Neural progenitor cell (in vitro differentiated cells): ENCODE measurements around the gene LDB2. TPM values are rescaled to one million over a fixed set of nuclear protein-coding genes. Genes with fewer than 3 reads are reported as not detected.

Experiments
- DNase-seq: peaks from one replicate; pipeline ENCODE4 v3.0.0-alpha.2; 2016; ENCODE audit warnings: low spot score
- H2AFZ ChIP-seq: fragments of 200-600 bp; sonication (generic); replicated peaks from 2 replicates; pipeline ENCODE4 v1.6.1; 2016; ENCODE audit warnings: antibody characterized with exemption
- H3F3A ChIP-seq: fragments of 200-600 bp; sonication (generic); 2 replicates; pipeline ENCODE4 v1.6.1; 2016; ENCODE audit warnings: antibody characterized with exemption, low read depth
- H3K27ac ChIP-seq: fragments of 200-600 bp; sonication (generic); 2 replicates; pipeline ENCODE4 v1.5.1; 2016; ENCODE audit warnings: mild to moderate bottlenecking
- H3K27me3 ChIP-seq: fragments of 200-600 bp; sonication (generic); 2 replicates; pipeline ENCODE4 v1.6.1; 2016; ENCODE audit warnings: mild to moderate bottlenecking, moderate library complexity
- H3K36me3 ChIP-seq: fragments of 200-600 bp; sonication (generic); 2 replicates; pipeline ENCODE4 v1.5.1; 2016
- H3K4me1 ChIP-seq: fragments of 200-600 bp; sonication (generic); 2 replicates; pipeline ENCODE4 v1.6.1; 2016; ENCODE audit warnings: mixed run types
- H3K4me2 ChIP-seq: fragments of 200-600 bp; sonication (generic); 2 replicates; pipeline ENCODE4 v1.6.1; 2016
- H3K4me3 ChIP-seq: fragments of 200-600 bp; sonication (generic); 2 replicates; pipeline ENCODE4 v1.5.1; 2016
- H3K79me2 ChIP-seq: fragments of 200-600 bp; sonication (generic); 2 replicates; pipeline ENCODE4 v1.6.1; 2016; ENCODE audit warnings: low read depth
- H3K9ac ChIP-seq: fragments of 200-600 bp; sonication (generic); 2 replicates; pipeline ENCODE4 v1.6.1; 2016
- H3K9me3 ChIP-seq: fragments of 200-600 bp; sonication (generic); 2 replicates; pipeline ENCODE4 v1.5.1; 2016; ENCODE audit warnings: low read depth
- H4K20me1 ChIP-seq: fragments of 200-600 bp; sonication (generic); 2 replicates; pipeline ENCODE4 v1.6.1; 2016; ENCODE audit warnings: low read depth
- H3K27ac Mint-ChIP-seq: 3 replicates; pipeline ENCODE4 v1.8.0; 2021; ENCODE audit warnings: mixed read lengths
- H3K27me3 Mint-ChIP-seq: 2 replicates; pipeline ENCODE4 v1.8.0; 2022; ENCODE audit warnings: low read depth, mild to moderate bottlenecking, inconsistent platforms, moderate library complexity, mixed read lengths; ENCODE audit not compliant: insufficient read depth
- H3K36me3 Mint-ChIP-seq: 3 replicates; pipeline ENCODE4 v1.8.0; 2021; ENCODE audit warnings: mixed read lengths
- H3K4me1 Mint-ChIP-seq: 3 replicates; pipeline ENCODE4 v1.8.0; 2021; ENCODE audit warnings: mixed read lengths
- H3K4me3 Mint-ChIP-seq: 3 replicates; pipeline ENCODE4 v1.8.0; 2021; ENCODE audit warnings: mild to moderate bottlenecking, moderate library complexity, mixed read lengths
- H3K9me3 Mint-ChIP-seq: 3 replicates; pipeline ENCODE4 v1.8.0; 2020; ENCODE audit warnings: mixed read lengths
- EZH2 ChIP-seq: fragments of 200-600 bp; sonication (generic); IDR thresholded peaks from 2 replicates; pipeline ENCODE4 v1.6.1; 2017; ENCODE audit warnings: antibody characterized with exemption, mild to moderate bottlenecking, moderate library complexity
- EZH2phosphoT487 ChIP-seq: fragments of 200-600 bp; sonication (generic); IDR thresholded peaks from 2 replicates; pipeline ENCODE4 v1.6.1; 2017; ENCODE audit warnings: antibody characterized with exemption
- total RNA-seq: library from RNA; depleted of rRNA; stranded (reverse); fragments of >200 nt; gene quantifications from 2 replicates; pipeline ENCODE4 v1.2.3, GENCODE V29; 2015; ENCODE audit warnings: low replicate concordance
- TF ChIP-seq, protein P1 (sequence below): fragments of 200-600 bp; sonication (generic); IDR thresholded peaks from 2 replicates; pipeline ENCODE4 v1.5.1; 2017; ENCODE audit warnings: antibody characterized with exemption, mild to moderate bottlenecking

The LDB2 gene
- total RNA-seq, 1 donor from 2014 or later = 24.3 TPM

DNA sequence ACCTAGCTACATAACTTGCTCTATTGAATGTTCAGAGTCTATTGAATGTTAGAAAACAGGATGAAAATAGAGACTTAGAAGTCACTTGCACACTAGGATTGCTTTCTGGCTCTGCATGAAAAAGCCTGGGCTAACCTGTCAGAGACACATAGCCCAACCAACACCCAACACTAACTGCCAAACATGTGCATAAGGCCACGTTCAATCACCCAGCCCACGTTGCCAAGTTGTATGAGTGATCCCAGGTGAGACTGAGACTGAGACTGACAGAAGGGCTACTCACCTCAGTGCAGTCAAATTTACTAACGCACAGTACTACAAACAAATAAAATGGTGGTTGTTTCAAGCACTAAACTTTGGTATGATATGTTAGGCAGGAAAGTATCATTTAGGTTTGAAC, 61.0 kb downstream of the LDB2 start:
- Histone ChIP-seq H2AFZ (no peak overlapping the region), H3K9ac (no peak overlapping the region), H3F3A (no peaks in the 10 kb centered on the region), H3K27me3 (no peaks in the 10 kb centered on the region), H4K20me1 (no peaks in the 10 kb centered on the region), H3K27ac (no peak overlapping the region), H3K36me3 (no peaks in the 10 kb centered on the region), H3K4me3 (no peak overlapping the region), H3K9me3 (no peaks in the 10 kb centered on the region), H3K4me1 (peaks cover 6% of the 10 kb centered on the region), H3K79me2 (no peaks in the 10 kb centered on the region), H3K4me2 (no peak overlapping the region)
- no peak for DNase-seq
- TF ChIP-seq, protein P1, sequence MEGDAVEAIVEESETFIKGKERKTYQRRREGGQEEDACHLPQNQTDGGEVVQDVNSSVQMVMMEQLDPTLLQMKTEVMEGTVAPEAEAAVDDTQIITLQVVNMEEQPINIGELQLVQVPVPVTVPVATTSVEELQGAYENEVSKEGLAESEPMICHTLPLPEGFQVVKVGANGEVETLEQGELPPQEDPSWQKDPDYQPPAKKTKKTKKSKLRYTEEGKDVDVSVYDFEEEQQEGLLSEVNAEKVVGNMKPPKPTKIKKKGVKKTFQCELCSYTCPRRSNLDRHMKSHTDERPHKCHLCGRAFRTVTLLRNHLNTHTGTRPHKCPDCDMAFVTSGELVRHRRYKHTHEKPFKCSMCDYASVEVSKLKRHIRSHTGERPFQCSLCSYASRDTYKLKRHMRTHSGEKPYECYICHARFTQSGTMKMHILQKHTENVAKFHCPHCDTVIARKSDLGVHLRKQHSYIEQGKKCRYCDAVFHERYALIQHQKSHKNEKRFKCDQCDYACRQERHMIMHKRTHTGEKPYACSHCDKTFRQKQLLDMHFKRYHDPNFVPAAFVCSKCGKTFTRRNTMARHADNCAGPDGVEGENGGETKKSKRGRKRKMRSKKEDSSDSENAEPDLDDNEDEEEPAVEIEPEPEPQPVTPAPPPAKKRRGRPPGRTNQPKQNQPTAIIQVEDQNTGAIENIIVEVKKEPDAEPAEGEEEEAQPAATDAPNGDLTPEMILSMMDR = no peak
- TF ChIP-seq EZH2 (no peak), EZH2phosphoT487 (no peak)
- Mint-ChIP-seq H3K4me1 (no peaks in the 10 kb centered on the region), H3K27ac (no peak overlapping the region), H3K27me3 (no peaks in the 10 kb centered on the region), H3K36me3 (no peaks in the 10 kb centered on the region), H3K9me3 (peaks cover 2% of the 10 kb centered on the region), H3K4me3 (no peak overlapping the region)

DNA sequence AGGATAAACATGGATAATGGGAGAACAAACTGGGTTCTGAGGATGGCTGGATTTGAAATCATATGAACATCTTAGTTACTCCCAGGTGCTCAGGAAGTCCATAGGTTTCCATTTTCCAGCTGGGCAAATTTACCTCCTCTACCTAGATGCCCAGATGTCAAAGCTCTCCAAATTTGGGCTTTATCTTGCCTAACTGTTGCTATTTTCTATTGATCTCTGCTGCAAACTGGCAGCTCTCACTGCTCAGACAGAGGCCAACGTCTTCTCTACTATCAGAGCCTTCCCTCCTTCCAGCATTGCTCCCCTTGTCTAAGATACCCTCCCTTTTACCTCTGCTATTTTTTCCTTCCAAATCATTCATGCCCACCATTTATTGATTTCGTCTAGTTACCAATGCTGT, 62.1 kb downstream of the LDB2 start:
- H3K4me1 Mint-ChIP-seq = no peaks in the 10 kb centered on the region
- no peak for TF ChIP-seq EZH2phosphoT487
- TF ChIP-seq, protein P1 = no peak
- TF ChIP-seq EZH2 = no peak
- no peaks in the 10 kb centered on the region for H3K36me3 ChIP-seq
- no peak overlapping the region for H3K9ac ChIP-seq
- DNase-seq = no peak
- no peak overlapping the region for H3K4me3 ChIP-seq
- H3K9me3 Mint-ChIP-seq = peaks cover 2% of the 10 kb centered on the region
- no peaks in the 10 kb centered on the region for H3K36me3 Mint-ChIP-seq
- no peaks in the 10 kb centered on the region for H3F3A ChIP-seq
- no peak overlapping the region for H3K4me3 Mint-ChIP-seq
- no peak overlapping the region for H3K27ac ChIP-seq
- H3K79me2 ChIP-seq = no peaks in the 10 kb centered on the region
- H3K9me3 ChIP-seq = no peaks in the 10 kb centered on the region
- H4K20me1 ChIP-seq = no peaks in the 10 kb centered on the region
- no peaks in the 10 kb centered on the region for H3K27me3 ChIP-seq
- H2AFZ ChIP-seq = no peak overlapping the region
- no peaks in the 10 kb centered on the region for H3K27me3 Mint-ChIP-seq
- no peak overlapping the region for H3K4me2 ChIP-seq
- no peak overlapping the region for H3K27ac Mint-ChIP-seq
- H3K4me1 ChIP-seq = peaks cover 6% of the 10 kb centered on the region

DNA sequence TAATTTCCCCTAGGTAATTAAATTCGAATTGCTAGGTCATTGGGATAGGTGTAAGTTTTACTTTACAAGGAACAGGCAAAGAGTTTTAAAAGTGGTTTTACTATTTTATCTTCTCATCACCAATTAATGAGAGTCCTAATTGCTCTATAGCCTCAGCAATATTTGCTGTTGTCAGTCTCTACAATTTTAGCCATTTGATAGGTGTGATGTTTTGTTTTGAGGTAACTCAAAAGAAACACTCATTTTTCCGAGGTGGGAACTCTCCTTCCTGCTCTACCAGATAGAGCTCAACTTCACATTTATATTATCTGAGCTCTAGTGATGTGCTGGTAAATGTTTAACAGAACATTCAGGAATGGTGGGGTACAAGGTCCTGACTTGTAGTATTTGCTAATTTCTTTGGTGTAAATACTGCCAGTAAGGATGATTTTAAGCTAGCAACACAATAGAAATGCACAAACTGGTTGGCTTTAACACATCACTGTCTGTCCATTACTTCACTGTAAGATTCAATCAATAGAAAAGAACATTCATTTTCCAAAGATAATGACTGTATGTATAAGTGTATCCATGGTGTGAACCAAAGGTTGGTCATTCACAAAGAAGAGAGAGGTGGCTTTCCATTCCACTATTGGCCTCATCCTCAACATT, 62.7 kb downstream of the LDB2 start:
- H3K79me2 ChIP-seq = no peaks in the 10 kb centered on the region
- no peaks in the 10 kb centered on the region for H3K27me3 ChIP-seq
- peaks cover 6% of the 10 kb centered on the region for H3K4me1 ChIP-seq
- peaks cover 2% of the 10 kb centered on the region for H3K9me3 Mint-ChIP-seq
- DNase-seq = no peak
- H3K9me3 ChIP-seq = no peaks in the 10 kb centered on the region
- H3K27ac ChIP-seq = no peak overlapping the region
- TF ChIP-seq EZH2phosphoT487 (no peak), EZH2 (no peak)
- TF ChIP-seq, protein P1 = no peak
- H3K9ac ChIP-seq = no peak overlapping the region
- H3F3A ChIP-seq = no peaks in the 10 kb centered on the region
- no peak overlapping the region for H3K4me2 ChIP-seq
- no peak overlapping the region for H3K4me3 Mint-ChIP-seq
- H3K27me3 Mint-ChIP-seq = no peaks in the 10 kb centered on the region
- H3K36me3 ChIP-seq = no peaks in the 10 kb centered on the region
- H3K4me3 ChIP-seq = no peak overlapping the region
- no peaks in the 10 kb centered on the region for H3K4me1 Mint-ChIP-seq
- no peaks in the 10 kb centered on the region for H3K36me3 Mint-ChIP-seq
- no peak overlapping the region for H3K27ac Mint-ChIP-seq
- H4K20me1 ChIP-seq = no peaks in the 10 kb centered on the region
- no peak overlapping the region for H2AFZ ChIP-seq
